ENCODE results near the gene KIAA0232.

DNA sequence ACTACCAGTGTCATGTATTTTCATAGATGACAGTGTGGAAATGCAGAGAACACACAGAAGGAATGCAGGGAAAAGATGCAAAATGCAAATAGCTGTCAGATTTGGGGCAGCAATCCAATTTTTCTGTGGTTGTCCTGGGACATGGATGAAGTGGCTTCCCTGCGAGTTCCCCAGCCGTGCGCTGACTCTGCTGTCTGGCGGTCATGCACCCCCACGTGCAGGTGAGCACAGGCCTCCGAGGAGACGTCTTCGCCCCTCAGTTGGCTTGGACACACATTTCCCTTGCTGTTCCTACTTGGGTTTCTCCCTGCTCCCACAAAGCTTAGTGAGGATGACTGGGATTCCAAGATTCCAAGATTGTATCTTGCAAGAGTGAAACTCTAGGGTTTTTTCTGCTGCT lies 42.2 kb upstream of the KIAA0232 start:
- TF ChIP-seq POLR2AphosphoS5 (IDR thresholded peaks at IDR 0.05) (no peak), POLR2A (IDR thresholded peaks at IDR 0.05) (no peak)

Data from gastroesophageal sphincter (tissue), 2 donors.